GM12878 (cell line): ENCODE measurements around the gene CLIC5. TPM values are rescaled to one million over a fixed set of nuclear protein-coding genes. Genes with fewer than 3 reads are reported as not detected.

Source experiments
- ATAC-seq: fragments of 200-7000 bp; cut with Tn5 transposase; 3 replicates; pipeline ENCODE4 v1.9.1; 2020; ENCODE audit warnings: mild to moderate bottlenecking, moderate library complexity
- BruUV-seq: library from RNA; stranded (reverse); fragments of 400-500 nt; replicated peaks from 2 replicates; lab custom pipeline; 2021; lab: Mats Ljungman, UMichigan
- CTCF ChIA-PET: fragments of 300-600 bp; sonication (Branson Sonifier 250); formaldehyde crosslinking; extraction: SDS; loops from one replicate; lab custom pipeline; 2021; ENCODE audit warnings: inconsistent platforms; lab: Yijun Ruan, JAX
- POLR2A ChIA-PET: fragments of 350-600 bp; formaldehyde crosslinking; extraction: SDS; loops from one replicate; lab custom pipeline; 2021; ENCODE audit warnings: inconsistent platforms; lab: Charles Lee
- RAD21 ChIA-PET: fragments of 300-600 bp; sonication (Branson Sonifier 250); formaldehyde crosslinking; loops from one replicate; lab custom pipeline; 2023; ENCODE audit warnings: antibody characterized with exemption; ENCODE audit not compliant: unreplicated experiment; lab: Charles Lee
- SMC1A ChIA-PET: fragments of 300-600 bp; sonication (Branson Sonifier 250); formaldehyde crosslinking; loops from one replicate; lab custom pipeline; 2023; ENCODE audit not compliant: unreplicated experiment, uncharacterized antibody; lab: Charles Lee
- DNase-seq: peaks from one replicate; pipeline ENCODE4 v3.0.0-alpha.2; 2011; ENCODE audit warnings: low read depth, low spot score
- FAIRE-seq: peaks from 3 replicates; lab custom pipeline; 2011; peaks lifted over from hg19 to GRCh38; lab: Jason Lieb, UNC
- H2AFZ ChIP-seq: 2 replicates; pipeline ENCODE4 v1.6.0; 2011; ENCODE audit warnings: low read depth, low read length, control low read depth; ENCODE audit not compliant: control insufficient read depth
- H3K27ac ChIP-seq: 2 replicates; pipeline ENCODE4 v1.5.1; 2011; ENCODE audit warnings: control low read depth; ENCODE audit not compliant: control insufficient read depth, insufficient read depth
- H3K27me3 ChIP-seq, 2 experiments: replicated peaks in 1 of 2; 2 replicates each; pipeline versions ENCODE4 v1.6.0 to v1.6.1; 2011; ENCODE audit warnings: low read length in 1 of 2; ENCODE audit not compliant: control insufficient read depth in 2 of 2, insufficient read depth in 2 of 2
- H3K36me3 ChIP-seq, 2 experiments: 2 replicates each; pipeline ENCODE4 v1.5.1; 2011; ENCODE audit warnings: low read length in 1 of 2; ENCODE audit not compliant: control insufficient read depth in 2 of 2, insufficient read depth in 2 of 2
- H3K4me1 ChIP-seq: 2 replicates; pipeline ENCODE4 v1.6.1; 2011; ENCODE audit warnings: mild to moderate bottlenecking, low read length, moderate library complexity, mixed read lengths; ENCODE audit not compliant: control insufficient read depth, insufficient read depth
- H3K4me2 ChIP-seq: 2 replicates; pipeline ENCODE4 v1.6.0; 2011; ENCODE audit warnings: control low read depth; ENCODE audit not compliant: control insufficient read depth, insufficient read depth
- H3K4me3 ChIP-seq: fragments of 200-600 bp; sonication (generic); 2 replicates; pipeline ENCODE4 v1.5.1; 2016
- H3K79me2 ChIP-seq: 2 replicates; pipeline ENCODE4 v1.6.0; 2011; ENCODE audit warnings: low read length; ENCODE audit not compliant: control insufficient read depth, insufficient read depth
- H3K9ac ChIP-seq: 2 replicates; pipeline ENCODE4 v1.8.0; 2011; ENCODE audit warnings: low read length, control low read depth, mixed read lengths; ENCODE audit not compliant: control insufficient read depth, insufficient read depth
- H3K9me3 ChIP-seq: replicated peaks from 3 replicates; pipeline ENCODE4 v1.5.1; 2011; ENCODE audit warnings: mild to moderate bottlenecking, low read length; ENCODE audit not compliant: control insufficient read depth, insufficient read depth
- H4K20me1 ChIP-seq: 2 replicates; pipeline ENCODE4 v1.6.0; 2011; ENCODE audit not compliant: control insufficient read depth, insufficient read depth
- ATF7 ChIP-seq: fragments of 450-650 bp; IDR thresholded peaks from 2 replicates; pipeline ENCODE4 v1.6.1; 2016; ENCODE audit warnings: low read depth, mild to moderate bottlenecking
- E4F1 ChIP-seq: fragments of 450-650 bp; IDR thresholded peaks from 2 replicates; pipeline ENCODE4 v1.6.1; 2018; ENCODE audit warnings: borderline replicate concordance, mild to moderate bottlenecking; ENCODE audit not compliant: partially characterized antibody
- EZH2 ChIP-seq: IDR thresholded peaks from 2 replicates; pipeline ENCODE4 v1.6.1; 2012; ENCODE audit warnings: low read depth, mild to moderate bottlenecking, control low read depth, inconsistent platforms, low read length, borderline replicate concordance; ENCODE audit not compliant: control insufficient read depth
- FOXK2 ChIP-seq: fragments of 450-650 bp; IDR thresholded peaks from 2 replicates; pipeline ENCODE4 v1.6.1; 2017; ENCODE audit warnings: mild to moderate bottlenecking, moderate library complexity
- MTA2 ChIP-seq: fragments of 450-650 bp; IDR thresholded peaks from 2 replicates; pipeline ENCODE4 v1.6.1; 2016; ENCODE audit warnings: low read depth, mild to moderate bottlenecking, moderate library complexity
- MXI1 ChIP-seq: fragments of 150-350 bp; IDR thresholded peaks from 2 replicates; pipeline ENCODE4 v1.6.1; 2011; ENCODE audit warnings: low read depth, mild to moderate bottlenecking, inconsistent platforms, low read length, improper control_type of control experiment
- RBBP5 ChIP-seq: fragments of 200-600 bp; sonication (generic); conservative IDR thresholded peaks from 2 replicates; pipeline ENCODE4 v1.6.1; 2016
- SMC3 ChIP-seq: IDR thresholded peaks from 2 replicates; pipeline ENCODE4 v1.6.1; 2011; ENCODE audit warnings: low read length, improper control_type of control experiment, borderline replicate concordance
- TCF3 ChIP-seq: IDR thresholded peaks from 2 replicates; pipeline ENCODE4 v1.6.1; 2012; ENCODE audit warnings: low read depth, mild to moderate bottlenecking, low read length, borderline replicate concordance; ENCODE audit not compliant: insufficient read depth
- WGBS: methylation state at CpG from one replicate; pipeline ENCODE4 v1.1.6; 2016; ENCODE audit warnings: low lambda C conversion rate; ENCODE audit not compliant: insufficient replicate concordance, insufficient coverage; ENCODE audit errors: missing lambda C conversion rate; 5-methylcytosine and 5-hydroxymethylcytosine counted together
- in situ Hi-C: fragments of 300-500 bp; cut with MboI; formaldehyde crosslinking; loops from 9 replicates; pipeline ENCODE4 v1.14.3; 2018; ENCODE audit warnings: mixed read lengths
- intact Hi-C: fragments of 100-400 bp; cut with micrococcal nuclease; formaldehyde crosslinking; loops from one replicate; pipeline ENCODE4 v1.14.2; 2022; ENCODE audit not compliant: unreplicated experiment
- polyA plus RNA-seq, 11 experiments: library from polyadenylated mRNA; depleted of rRNA in 4 of 11; unstranded in 6 of 11; stranded (reverse) in 5 of 11; fragments of >200 nt; fragmentation: Nextera tagmentation in 4 of 11; fragmentation: Illumina TruSeq in 1 of 11; extraction: Ambion mirVana in 4 of 11; extraction: Trizol in 1 of 11; gene quantifications; 1 replicate in 1 of 11; 2 replicates in 10 of 11; pipeline versions ENCODE4 v1.2.1 to v1.2.3, GENCODE V29; 2011 to 2016; ENCODE audit warnings: inconsistent platforms in 2 of 11, missing spikeins in 2 of 11, low read depth in 1 of 11
- total RNA-seq, 4 experiments: library from RNA; depleted of rRNA in 3 of 4; stranded (reverse); fragments of >200 nt in 3 of 4; fragmentation: Illumina TruSeq in 1 of 4; extraction: Trizol in 1 of 4; gene quantifications; 2 replicates each; pipeline versions ENCODE4 v1.2.1 to v1.2.3, GENCODE V29; 2013 to 2021

CLIC5 gene
- total and polyA plus RNA-seq, 10 of the 15 experiments (the other 5 are each of a cell fraction or from before 2014, with no cell fraction given): 0.01 to 0.08 (median 0.02) TPM; not detected in 7

- FAIRE-seq (no peak), ATAC-seq (no peak), DNase-seq (no peak)
- Histone ChIP-seq H3K4me1 (no peaks in the 10 kb centered on the region), H3K79me2 (no peaks in the 10 kb centered on the region), H3K4me2 (no peak overlapping the region), H4K20me1 (no peaks in the 10 kb centered on the region), H3K27me3 (no peaks in the 10 kb centered on the region; a peak in 1 of 4 replicates), H3K9me3 (no peaks in the 10 kb centered on the region), H3K9ac (no peak overlapping the region), H3K36me3 (no peaks in the 10 kb centered on the region), H3K4me3 (no peak overlapping the region), H3K27ac (no peak overlapping the region), H2AFZ (no peak overlapping the region)
- intact Hi-C loops (no loop called here), in situ Hi-C loops (no loop called here)
- BruUV-seq: no TSS peak
- RAD21 ChIA-PET: no interaction called here
- CTCF ChIA-PET: interaction anchor here (0.9 to 1.2 kb wide), 3 partner anchors 13 to 35 kb away, joined by 3 read pairs; no protein-coding TSS in a partner anchor
- POLR2A ChIA-PET: no interaction called here
- TF ChIP-seq MXI1 (no peak), RBBP5 (no peak), FOXK2 (no peak), SMC3 (no peak), EZH2 (no peak), TCF3 (no peak), ATF7 (no peak), MTA2 (no peak), E4F1 (no peak)
- SMC1A ChIA-PET: no interaction called here
- 65% methylated on average over 1 of the region's 1 CpG for WGBS
Observed at GRCh38 chr6:45965792-45966191, 49.9 kb downstream of the CLIC5 start.
